KG1 (cell line): ENCODE measurements around the gene RHEX.
"Not testable (repeated sequence)": the region's sequence is repeated elsewhere in the genome, so short reads cannot be mapped to it uniquely, and the experiment has no call there.

ENCODE experiments used
- DNase-seq: peaks from one replicate; lab custom pipeline; 2025; lab: John Stamatoyannopoulos, UW

Gene RHEX

DNA sequence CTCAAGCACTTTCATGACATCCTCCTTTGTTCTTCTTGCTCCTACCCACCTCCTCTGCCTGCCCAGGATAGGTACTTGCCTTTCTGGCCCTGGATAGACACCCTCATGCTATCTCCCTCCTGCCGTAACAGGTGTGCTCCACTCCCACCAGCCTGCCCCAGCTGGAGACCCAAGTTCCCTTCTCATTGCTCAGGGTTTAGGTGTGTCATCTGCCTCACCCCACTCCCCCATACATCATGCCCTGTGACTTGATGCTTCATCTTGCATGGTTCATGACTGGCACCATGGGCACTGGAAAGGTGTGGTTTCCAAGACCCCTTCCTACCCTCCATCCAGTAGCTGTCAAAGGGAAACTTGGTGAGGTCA, 5.9 kb downstream of the RHEX start:
- DNase-seq: no peak

DNA sequence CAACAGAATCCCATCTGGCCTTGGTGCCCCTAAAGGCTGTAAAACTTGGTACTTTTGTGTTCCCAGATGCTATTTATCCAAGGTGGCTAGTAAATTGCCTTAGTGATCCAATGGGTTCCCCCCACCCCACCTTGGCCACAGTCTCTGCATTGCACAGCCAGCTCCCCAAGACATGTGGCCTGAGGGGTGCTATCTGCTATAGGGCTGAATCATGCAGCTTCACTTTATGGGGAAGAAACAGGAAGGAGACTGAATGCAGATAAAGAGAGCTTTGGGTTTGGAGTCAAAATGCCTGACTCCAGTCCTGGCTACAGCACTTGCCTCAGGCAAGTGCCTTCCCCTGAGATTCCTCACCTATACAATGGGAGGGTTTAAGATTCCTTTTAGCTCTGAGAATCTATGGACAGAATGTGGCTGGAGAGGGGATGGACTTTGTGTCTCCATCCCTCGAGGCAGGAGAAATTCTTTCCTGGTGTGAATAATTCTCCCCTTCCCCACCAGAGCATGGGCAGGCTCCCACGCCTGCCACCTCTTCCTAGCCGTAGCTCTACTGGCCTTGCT, 6.5 kb downstream of the RHEX start:
- DNase-seq: no peak

DNA sequence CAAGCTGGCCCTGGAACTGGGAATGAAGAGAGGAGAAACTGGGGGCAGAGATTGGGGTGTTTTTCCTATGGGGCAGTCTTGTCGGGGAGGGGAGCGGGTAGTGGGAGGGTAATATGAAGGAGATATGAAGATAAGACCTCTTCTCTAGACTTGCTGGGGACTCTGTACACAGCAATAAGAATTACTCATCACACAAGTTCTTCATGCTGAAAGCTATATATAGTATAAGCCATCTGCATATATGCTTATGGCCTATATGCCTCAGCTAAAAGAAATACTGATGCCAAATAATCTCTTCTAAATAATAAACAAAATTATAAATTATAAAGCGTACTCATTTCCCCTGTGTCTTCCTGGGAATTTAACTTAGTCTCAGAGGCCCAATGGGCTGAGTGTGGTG, 7.9 kb downstream of the RHEX start:
- DNase-seq: no peak

DNA sequence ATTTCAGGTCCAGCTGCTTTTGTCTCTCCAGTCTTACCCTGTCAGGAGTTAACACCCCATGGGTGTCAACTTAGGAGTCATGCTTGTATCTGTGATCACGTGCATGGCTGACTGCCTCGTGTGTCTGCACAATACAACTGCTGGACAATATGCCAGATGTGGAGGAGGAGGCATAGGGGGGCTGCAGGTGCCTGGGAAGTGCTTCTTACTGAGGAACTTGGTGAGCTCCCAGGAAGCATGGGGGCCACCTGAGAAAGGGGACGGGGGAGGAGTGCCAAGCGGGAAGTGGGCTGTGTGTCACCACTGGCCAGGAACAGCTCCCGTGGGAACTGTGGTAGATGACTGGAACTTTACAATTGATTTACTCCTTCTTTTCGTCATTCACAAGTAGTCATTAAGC, 9.5 kb downstream of the RHEX start:
- no peak for DNase-seq

DNA sequence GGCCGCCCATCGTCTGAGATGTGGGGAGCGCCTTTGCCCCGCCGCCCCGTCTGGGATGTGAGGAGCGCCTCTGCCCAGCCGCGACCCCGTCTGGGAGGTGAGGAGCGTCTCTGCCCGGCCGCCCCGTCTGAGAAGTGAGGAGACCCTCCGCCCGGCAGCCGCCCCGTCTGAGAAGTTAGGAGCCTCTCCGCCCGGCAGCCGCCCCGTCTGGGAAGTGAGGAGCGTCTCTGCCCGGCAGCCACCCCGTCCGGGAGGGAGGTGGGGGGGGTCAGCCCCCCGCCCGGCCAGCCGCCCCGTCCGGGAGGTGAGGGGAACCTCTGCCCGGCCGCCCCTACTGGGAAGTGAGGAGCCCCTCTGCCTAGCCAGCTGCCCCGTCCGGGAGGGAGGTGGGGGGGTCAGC, 11.0 kb downstream of the RHEX start:
- DNase-seq: not testable (repeated sequence)

DNA sequence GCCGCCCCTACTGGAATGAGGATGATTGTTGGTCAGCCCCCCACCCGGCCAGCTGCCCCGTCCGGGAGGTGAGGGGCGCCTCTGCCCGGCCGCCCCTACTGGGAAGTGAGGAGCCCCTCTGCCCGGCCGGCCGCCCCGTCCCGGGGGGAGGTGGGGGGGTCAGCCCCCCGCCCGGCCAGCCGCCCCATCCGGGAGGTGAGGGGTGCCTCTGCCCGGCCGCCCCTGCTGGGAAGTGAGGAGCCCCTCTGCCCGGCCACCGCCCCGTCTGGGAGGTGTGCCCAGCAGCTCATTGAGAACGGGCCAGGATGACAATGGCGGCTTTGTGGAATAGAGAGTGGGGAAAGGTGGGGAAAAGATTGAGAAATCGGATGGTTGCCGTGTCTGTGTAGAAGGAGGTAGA, 11.5 kb downstream of the RHEX start:
- not testable (repeated sequence) for DNase-seq

DNA sequence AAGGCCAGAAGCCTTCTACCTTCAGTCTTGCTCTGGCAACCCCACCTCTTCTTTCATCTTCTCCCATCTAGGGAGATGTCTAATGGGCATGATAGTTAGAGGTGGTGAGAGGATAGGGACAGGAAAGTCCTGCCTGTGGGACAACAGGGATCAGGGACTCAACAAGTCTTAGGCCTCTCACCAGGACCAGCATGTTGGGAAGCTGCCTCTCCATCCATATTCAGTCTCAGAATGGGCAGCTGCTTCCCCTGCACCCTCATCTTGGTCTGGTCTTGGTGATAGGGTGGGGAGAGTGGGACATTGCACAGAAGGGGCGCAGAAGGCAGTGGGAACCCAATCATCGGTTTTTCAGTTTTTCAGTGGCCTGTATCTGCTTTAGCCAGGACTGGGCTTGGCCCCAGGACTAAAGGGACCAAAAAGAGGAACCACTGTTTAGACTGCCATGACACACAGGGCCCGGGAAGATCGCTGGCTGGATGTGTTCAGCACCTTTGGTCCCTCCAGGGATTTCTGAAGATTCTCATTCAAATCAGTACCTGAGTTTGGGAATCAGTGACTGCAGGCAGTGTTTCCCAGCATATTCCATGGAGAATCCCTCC, 12.7 kb downstream of the RHEX start:
- DNase-seq: no peak

DNA sequence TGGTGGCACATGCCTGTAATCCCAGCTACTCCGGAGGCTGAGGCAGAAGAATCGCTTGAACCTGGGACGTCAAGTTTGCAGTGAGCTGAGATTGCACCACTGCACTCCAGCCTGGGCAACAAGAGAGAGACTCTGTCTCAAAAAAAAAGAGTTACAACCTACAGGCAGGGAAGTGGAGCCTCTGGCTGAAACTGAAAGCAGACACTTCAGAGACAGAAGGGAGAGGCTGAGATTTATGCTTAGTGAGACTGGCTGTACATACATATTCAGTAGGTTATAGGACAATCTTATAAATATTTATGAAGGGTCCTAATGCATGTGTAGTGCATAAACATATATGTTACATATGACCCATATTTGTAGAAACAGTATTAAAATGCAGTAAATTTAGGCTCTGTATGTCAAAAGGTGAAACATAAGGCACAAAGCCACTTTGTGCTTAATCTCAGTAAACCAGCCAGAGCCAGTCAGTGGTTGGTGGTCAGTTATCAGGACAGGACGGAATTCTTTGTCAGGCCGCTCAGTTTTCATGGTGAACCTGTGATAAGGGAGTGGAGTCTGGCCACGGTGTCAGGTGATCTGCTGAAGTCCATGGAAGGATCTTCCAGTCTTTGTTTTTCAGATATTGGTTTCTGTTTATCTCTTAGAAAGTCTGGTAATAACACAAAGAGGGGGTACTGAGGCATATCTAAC, 13.7 kb downstream of the RHEX start:
- DNase-seq: no peak

DNA sequence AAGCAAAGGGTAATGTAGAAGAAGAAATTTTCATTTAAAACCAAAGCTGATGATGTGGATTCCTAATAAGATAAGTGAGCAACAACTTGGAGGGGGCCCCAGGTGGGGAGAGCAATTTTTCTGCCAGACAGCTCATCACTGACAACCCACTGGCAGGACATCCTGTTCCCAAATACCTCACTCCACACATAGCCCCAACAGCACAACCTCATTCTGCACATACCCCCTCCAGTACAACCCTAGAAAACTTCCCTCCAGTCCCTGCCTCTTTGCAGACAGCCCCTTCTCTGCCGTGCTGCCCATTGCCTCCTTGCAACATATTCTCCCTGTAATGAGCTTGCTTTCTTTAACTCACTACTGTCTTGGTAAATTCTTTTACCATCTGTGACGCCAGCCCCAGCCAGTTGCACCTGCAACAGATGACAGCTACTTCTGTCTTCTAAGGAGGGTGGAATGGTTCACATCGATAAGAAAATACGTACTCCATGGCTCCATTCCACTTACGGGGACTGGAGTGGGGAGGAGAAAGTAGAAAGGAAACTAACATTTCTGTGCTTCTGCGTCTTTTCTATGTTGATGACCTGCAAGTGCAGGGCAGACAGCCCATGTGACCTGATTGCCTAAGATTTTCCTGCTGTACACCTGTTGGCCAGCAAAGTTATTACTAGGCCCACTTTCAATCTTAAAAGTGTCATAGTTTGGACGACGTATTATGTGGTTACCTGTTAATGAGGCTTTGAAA, 14.7 kb downstream of the RHEX start:
- no peak for DNase-seq

DNA sequence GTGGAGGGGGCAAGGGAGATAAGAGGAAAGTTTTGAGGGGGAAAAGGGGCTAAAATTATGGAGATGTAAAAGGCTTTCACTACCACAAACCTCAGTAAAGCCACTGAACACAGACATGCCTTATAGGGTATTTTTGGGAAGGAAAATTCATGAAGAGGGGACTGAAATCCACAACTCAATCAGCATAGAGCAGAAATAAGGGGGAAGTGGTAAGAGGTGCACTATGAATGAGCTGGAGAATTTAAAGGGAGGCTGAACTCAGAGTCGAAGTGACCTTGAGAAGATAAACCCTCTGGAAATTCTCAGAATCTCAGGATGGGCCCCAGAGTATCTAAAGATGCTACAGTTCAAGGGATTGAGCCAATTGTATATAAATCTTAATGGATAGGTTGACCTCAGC, 15.3 kb downstream of the RHEX start:
- no peak for DNase-seq

DNA sequence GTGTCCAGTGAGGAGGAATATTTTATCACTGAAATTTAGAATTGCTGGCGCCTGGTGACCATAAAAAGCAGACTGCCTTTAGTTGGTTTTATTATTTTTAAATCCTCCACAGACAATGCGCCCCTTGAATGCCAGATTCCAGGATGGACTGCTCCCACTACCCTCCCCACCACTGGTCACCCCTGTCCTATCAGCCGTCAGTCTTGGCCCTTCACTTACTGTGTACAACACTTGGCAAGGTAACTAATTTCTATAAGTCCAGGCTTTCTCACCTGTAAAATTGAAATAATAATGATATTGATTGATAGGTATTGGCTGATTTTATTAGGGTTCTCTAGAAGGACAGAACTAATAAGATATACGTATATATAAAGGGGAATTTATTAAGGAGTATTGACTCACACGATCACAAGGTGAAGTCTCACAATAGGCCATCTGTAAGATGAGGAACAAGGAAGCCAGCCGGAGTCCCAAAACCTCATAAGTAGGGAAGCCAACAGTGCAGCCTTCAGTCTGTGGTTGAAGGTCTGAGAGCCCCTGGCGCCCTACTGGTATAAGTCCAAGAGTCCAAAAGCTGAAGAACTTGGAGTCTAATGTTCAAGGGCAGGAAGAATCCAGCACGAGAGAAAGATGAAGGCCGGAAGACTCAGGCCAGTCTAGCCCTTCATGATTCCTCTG, 17.8 kb downstream of the RHEX start:
- no peak for DNase-seq

DNA sequence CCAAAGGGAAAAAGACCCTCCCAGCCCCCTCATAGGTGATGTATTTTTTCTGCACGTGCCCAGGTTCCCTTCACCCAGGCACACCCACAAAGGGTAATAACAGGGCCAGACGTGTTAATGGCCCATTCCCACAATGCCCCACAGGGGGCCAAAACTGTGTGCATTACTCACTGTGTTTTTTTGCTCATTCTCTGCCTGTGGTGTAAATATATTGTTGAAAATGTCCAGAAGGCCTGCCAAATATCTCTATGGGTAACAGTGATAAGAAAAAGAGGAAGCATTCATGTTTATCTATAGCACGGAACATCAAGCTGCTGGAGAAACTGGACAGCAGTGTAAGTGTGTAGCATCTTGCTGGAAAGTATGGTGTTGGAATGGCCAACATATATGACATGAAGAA, 21.9 kb downstream of the RHEX start:
- DNase-seq: no peak

DNA sequence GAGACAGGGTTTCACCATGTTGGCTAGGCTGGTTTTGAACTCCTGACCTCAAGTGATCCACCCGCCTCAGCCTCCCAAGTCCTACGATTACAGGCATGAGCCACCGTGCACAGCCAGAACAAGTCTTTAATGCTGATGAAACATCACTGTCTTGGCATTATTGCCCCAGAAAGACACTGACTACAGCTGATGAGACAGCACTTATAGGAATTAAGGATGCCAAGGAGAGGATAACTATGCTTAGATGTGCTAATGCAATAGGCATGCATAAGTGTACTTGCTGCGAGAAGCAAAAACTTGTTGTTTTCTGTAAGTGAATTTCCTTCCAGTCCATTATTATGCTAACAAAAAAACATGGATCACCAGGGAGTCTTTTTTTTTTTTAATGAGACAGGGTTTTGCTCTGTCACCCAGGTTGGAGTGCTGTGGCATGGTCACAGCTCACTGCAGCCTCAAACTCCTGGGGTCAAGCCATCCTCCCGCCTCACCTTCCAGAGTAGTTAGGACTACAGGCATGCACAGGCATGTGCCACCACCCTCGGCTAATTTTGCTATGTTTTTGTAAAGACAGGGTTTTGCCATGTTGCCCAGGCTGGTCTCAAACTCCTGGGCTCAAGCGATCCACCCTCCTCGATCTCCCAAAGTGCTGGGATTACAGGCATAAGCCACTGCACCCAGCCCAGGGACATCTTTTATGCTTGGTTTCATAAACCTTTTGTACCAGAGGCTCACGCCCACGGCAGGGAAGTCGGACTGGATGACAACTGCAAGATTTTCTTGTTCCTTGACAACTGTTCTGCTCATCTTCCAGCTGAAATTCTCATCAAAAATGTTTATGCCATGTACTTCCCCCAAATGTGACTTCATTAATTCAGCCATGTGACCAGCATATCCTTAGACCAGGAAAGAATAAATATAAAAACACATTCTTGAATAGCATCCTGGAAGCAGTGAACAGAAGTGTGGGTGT, 23.1 kb downstream of the RHEX start:
- DNase-seq: no peak

DNA sequence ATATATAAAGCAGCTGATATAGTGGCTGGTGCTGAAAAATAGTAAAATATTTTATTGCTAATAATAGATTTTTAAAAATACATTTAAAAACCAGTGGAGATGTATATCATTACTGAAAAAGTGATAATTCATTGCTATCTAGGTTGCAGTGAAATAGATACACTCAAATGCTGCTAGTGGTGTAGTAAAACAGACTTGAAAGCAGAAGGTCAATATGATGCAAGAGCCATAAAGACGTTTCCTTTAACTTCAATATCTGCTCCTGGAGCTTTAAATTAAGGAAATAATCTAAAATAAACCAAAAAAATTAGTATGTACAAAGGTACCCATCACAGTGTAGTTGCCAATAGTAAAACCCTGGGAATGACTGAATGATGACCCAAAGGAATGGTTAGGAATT, 26.2 kb downstream of the RHEX start:
- DNase-seq: no peak

DNA sequence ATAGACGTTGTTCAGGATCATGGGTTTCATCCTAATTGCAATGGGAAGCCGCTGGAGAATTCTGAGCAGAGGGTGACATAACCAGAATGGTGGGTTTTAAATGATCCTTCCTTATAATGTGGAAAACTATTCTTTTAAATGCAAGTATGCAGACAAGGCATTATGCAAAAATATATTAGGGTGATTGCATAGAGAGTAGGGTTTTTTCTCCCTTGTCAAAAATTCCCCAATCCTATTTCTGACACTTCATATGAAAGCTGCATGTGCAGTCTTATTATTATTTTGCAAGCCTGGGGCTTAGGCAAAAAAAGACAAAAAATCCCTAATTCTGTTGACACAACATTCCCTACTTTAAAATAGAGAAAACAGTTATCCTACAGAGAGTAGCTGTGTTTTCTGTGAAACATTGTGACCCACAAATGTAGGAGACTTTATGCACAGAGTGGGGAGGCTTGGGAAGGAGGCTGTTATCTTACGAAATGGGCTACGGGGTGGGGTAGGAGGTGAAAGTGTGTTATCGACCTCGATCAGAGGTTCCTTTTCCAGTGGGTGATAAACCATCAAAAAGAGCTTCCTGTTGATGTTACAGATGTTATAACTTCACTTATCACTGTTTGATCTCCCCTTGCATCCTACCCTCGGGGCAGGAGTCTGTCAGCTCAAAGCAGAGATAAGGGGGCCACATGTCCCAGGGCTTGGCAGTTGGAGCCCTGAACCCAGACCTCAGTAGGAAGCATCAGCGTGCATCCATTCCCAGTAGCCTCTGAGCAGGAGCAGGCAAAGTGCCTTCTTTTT, 27.2 kb downstream of the RHEX start:
- no peak for DNase-seq

DNA sequence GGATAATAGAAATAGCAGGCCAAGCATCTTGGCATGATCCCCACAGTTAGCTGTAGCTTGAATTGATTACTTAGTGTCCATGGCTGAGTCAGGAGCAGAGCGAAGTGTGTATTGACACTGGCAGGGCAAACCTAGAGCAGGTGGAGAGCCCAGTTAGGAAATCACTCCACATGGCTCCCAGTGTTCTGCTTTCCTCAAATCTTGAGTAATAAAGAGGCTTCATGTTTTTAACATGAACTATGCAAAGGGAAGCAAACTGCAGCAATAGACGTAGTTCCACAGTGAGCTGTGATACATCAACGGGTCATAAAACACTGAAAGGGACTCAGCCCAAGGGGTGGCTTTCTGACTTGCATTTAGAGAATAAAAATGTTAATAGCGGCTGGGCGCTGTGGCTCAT, 28.9 kb downstream of the RHEX start:
- no peak for DNase-seq

DNA sequence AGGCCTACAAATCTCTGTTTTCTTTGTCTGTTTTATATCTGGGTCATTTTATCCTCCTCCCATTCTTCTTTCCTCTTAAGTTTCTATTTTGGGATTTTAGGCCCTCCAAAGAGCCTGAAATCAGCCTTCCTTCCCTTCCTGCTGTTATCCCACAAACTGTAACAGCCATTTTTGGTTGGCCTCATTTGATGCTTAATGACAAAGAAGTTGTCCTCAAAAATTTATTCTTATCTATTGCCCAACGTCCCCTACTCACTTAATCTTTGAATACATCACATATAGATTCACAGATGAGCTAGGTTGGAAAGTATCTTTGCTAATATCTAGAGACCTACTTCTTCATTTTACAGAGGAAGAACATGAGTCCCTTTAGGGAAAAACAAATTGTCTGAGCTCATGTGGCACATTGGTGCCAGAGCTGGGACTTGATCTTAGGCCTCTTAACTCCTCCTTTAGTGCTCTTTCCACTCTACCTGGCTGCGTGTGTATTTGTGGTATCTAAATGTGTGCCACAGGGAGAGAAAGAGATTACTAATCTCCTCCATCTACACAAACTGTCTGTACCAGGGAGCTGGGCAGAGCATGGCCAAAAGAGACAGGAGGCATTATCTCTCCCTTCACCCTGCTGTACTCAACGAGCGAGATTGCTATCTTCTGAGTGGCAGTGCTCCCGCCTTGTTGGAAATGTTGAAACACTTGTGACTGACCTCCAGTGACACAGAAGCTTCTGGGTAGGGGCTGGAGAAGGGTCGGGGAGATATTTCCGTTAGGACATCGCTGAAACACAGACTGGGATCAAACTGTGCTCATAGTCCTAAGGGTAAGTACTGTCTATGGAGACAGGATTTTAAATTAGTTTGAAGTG, 30.1 kb downstream of the RHEX start:
- no peak for DNase-seq

DNA sequence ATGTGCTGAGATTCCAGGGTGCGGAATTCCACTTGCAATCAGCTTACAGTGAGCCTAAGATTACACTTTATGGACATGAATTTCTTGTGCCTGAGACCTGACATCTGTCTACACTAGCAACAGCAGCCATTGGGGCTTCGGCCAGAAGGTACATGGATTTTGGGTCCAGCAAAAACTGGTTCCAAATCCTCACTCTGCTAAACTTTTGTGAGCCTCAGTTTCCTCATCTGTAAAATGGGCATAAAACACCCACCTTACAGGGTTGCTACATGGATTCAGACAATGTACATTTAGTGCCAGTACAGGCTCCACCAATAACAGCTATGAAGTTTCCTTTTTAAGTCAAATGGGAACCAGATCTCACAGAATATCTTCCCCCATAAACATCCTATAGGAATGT, 30.8 kb downstream of the RHEX start:
- no peak for DNase-seq

DNA sequence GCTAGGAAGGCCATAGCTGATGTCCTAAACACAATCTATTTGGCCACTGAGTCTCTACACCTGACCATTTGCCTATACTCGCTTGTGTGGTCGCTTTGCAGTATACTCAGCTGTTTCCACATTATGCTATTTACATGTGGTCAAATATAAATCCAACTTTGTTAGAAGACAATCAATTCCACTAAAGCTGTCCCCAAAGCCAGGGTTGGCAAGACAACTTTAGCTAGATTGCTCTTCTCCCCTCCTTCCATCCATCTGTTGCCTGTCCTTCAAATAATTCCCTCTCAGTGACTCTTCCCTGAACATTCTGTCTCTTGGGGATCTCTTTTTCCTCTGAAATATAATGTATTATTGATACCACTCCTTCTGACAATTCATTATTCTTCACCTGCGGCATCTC, 34.1 kb downstream of the RHEX start:
- no peak for DNase-seq

DNA sequence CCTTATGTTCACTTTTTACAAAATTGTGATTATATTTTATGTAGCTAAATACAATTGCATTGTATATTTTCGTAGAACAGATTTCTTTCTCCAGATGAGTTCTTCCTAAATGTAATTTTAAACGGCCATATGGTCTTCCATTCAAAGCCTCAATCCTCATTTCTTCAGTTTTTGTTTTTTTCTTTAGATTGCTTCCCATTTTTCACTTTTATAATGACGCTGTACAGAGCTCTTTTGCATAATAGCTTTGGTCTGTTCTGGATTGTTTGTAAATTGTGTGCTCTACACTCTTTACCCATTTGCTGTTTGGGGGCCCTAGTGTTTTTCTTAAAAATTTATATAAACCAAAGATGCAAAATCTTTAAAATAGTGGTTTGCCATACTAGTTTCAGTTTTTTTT, 36.4 kb downstream of the RHEX start:
- no peak for DNase-seq
